Activated CD4-positive, alpha-beta T cell treated with anti-CD3 and anti-CD28 coated beads, Interleukin-2, Interleukin-4, amounts not matched to agents 100 ng/mL and 50 ng/mL, durations not matched to agents 16 hours and 8 hours (primary cell): ENCODE results near the gene PCDHGA1.
"Not testable (repeated sequence)": the region's sequence is repeated elsewhere in the genome, so short reads cannot be mapped to it uniquely, and the experiment has no call there.

Experiments
- DNase-seq: peaks from one replicate; pipeline ENCODE4 v3.0.0-alpha.2; 2020; ENCODE audit warnings: low spot score

The PCDHGA1 gene

GRCh38 chr5:141409598-141410306 lies 79.4 kb downstream of the PCDHGA1 start:
- DNase-seq = no peak

DNA sequence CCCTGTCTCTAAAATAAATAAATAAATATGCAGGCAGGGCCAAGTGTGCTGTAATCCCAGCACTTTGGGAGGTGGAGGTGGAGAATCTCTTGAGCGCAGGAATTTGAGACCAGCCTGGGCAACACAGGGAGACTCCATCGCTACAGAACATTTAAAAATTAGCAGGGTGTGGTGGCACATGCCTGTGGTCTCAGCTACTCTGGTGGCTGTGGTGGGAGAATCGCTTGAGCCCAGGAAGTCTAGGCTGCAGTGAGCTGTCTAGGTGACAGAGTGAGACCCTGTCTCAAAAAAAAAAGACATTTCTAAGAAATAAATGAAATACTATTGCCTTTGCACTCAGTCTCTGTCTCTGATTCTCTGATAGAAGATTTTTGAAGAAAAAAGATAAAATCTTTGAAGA lies 81.3 kb downstream of the PCDHGA1 start:
- no peak for DNase-seq

DNA sequence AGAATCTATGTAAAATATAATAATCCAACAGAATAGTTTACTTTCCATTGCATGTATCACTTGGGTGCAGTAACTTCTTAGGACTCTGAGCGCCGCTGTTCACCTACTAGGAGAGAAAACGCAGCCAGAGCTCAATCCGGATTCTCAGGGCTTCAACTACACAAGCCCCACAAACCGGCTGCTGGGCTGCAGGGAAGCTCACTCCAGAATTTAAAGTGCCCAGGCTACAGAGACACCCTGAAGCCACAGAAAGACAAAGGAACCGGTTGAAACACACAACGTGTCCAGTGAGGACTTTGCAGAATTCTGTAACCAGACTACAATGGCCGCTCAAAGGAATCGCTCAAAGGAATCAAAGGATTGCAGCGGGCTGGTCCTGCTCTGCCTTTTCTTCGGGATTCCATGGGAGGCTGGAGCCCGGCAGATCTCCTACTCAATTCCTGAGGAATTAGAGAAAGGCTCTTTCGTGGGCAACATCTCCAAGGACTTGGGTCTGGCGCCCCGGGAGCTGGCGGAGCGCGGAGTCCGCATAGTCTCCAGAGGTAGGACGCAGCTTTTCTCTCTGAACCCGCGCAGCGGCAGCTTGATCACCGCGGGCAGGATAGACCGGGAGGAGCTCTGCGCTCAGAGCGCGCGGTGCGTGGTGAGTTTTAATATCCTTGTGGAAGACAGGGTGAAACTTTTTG lies 82.7 kb downstream of the PCDHGA1 start, which contains the start of gene PCDHGA10:
TSS of gene PCDHGA10 (plus strand) at position 134 of the 686 bp plus-strand sequence. CDS start at position 323, 189 bp downstream.
- DNase-seq = peak; percentile 57

DNA sequence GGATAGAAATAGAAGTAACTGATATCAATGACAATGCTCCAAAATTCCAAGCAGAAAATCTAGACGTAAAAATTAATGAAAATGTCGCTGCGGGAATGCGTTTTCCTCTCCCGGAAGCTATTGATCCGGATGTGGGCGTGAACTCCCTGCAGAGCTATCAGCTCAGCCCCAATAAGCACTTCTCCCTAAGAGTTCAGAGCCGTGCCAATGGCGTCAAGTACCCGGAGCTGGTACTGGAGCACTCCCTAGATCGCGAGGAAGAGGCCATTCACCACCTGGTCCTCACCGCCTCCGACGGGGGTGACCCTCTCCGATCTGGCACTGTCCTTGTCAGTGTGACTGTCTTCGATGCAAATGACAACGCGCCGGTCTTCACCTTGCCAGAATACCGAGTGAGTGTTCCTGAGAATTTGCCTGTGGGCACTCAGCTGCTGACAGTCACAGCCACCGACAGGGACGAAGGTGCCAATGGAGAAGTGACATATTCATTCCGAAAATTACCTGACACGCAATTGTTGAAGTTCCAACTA lies 83.3 kb downstream of the PCDHGA1 start:
- DNase-seq = no peak

GRCh38 chr5:141414548-141415274 lies 84.4 kb downstream of the PCDHGA1 start:
- DNase-seq = not testable (repeated sequence)

DNA sequence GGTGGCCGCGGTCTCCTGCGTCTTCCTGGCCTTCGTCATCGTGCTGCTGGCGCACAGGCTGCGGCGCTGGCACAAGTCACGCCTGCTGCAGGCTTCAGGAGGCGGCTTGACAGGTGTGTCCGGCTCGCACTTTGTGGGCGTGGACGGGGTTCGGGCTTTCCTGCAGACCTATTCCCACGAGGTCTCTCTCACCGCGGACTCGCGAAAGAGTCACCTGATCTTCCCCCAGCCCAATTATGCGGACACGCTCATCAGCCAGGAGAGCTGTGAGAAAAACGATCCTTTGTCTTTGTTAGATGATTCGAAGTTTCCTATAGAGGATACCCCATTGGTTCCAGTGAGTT lies 84.9 kb downstream of the PCDHGA1 start:
- not testable (repeated sequence) for DNase-seq

GRCh38 chr5:141417494-141418172 lies 87.3 kb downstream of the PCDHGA1 start, which contains the start of gene PCDHGB7:
TSS of gene PCDHGB7 (plus strand) at chr5:141417677. CDS start at chr5:141417860, 183 bp downstream.
- peak; percentile 53 for DNase-seq

DNA sequence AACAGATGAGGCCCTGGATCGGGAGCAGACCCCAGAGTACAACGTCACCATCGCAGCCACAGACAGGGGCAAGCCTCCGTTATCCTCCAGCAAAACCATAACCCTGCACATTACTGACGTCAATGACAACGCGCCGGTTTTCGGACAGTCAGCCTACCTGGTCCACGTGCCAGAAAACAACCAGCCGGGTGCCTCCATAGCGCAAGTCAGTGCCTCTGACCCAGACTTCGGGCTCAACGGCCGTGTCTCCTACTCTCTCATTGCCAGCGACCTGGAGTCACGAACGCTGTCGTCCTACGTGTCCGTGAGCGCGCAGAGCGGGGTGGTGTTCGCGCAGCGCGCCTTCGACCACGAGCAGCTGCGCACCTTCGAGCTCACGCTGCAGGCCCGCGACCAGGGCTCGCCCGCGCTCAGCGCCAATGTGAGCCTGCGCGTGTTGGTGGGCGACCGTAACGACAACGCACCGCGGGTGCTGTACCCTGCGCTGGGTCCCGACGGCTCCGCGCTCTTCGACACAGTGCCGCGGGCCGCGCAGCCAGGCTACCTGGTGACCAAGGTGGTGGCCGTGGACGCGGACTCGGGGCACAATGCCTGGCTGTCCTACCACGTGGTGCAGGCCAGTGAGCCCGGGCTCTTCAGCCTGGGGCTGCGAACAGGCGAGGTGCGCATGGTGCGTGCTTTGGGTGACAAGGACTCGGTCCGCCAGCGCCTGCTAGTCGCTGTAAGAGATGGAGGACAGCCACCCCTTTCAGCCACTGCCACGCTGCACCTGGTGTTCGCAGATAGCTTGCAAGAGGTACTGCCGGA lies 89.0 kb downstream of the PCDHGA1 start:
- no peak for DNase-seq

DNA sequence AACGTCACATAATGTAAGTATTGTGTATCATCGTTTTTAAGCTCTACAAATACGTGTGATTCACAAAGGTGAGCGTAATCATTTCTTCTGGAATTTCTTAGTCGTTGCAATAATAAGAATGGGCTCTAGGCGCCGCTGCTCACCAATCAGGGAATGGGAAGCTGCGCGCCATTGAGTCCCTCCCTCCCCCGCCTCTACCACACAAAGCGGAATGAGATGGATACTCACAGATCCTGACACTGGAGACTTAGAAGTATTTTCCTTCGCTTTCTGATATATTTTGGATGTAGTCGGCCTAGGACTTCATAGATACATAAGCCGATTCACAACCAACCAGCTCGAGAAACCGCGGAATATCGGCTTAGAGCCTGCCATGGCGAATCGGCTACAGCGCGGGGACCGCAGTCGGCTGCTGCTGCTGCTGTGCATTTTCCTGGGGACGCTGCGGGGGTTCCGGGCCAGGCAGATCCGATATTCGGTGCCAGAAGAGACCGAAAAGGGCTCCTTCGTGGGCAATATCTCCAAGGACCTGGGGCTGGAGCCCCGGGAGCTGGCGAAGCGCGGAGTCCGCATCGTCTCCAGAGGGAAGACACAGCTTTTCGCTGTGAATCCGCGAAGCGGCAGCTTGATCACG lies 90.7 kb downstream of the PCDHGA1 start, which contains the start of gene PCDHGA11:
TSS of gene PCDHGA11 (plus strand) at position 197 of the 634 bp plus-strand sequence. CDS start at position 374, 177 bp downstream.
- DNase-seq = peak; percentile 51

DNA sequence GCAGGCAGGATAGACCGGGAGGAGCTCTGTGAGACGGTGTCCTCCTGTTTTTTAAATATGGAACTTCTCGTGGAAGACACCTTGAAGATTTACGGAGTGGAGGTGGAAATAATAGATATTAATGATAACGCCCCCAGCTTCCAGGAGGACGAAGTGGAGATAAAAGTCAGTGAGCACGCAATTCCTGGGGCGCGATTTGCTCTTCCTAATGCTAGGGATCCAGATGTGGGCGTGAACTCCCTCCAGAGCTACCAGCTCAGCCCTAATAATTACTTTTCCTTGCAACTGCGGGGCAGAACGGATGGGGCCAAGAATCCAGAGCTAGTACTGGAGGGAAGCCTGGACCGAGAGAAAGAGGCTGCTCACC lies 91.2 kb downstream of the PCDHGA1 start:
- no peak for DNase-seq

DNA sequence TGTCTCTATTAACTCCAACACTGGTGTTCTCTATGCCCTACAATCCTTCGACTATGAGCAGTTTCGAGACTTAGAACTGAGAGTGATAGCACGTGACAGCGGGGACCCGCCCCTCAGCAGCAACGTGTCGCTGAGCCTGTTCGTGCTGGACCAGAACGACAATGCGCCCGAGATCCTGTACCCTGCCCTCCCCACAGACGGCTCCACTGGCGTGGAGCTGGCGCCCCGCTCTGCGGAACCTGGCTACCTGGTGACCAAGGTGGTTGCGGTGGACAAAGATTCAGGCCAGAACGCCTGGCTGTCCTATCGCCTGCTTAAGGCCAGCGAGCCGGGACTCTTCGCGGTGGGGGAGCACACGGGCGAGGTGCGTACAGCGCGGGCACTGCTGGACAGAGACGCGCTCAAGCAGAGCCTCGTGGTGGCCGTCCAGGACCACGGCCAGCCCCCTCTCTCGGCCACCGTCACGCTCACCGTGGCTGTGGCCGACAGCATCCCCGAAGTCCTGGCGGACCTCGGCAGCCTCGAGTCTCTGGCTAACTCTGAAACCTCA lies 92.5 kb downstream of the PCDHGA1 start:
- no peak for DNase-seq

- no peak for DNase-seq
These were observed 97.6 kb downstream of the PCDHGA1 start for GRCh38 chr5:141427783-141428426.

- peak; percentile 41 for DNase-seq
These were observed 100.2 kb downstream of the PCDHGA1 start, which contains the start of gene PCDHGA12 for GRCh38 chr5:141430332-141431113. TSS of gene PCDHGA12 (plus strand) at chr5:141430507. CDS start at chr5:141430760, 253 bp downstream.

GRCh38 chr5:141431286-141431685 lies 101.0 kb downstream of the PCDHGA1 start:
- no peak for DNase-seq

DNA sequence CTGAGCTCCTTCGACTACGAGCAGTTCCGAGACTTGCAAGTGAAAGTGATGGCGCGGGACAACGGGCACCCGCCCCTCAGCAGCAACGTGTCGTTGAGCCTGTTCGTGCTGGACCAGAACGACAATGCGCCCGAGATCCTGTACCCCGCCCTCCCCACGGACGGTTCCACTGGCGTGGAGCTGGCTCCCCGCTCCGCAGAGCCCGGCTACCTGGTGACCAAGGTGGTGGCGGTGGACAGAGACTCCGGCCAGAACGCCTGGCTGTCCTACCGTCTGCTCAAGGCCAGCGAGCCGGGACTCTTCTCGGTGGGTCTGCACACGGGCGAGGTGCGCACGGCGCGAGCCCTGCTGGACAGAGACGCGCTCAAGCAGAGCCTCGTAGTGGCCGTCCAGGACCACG lies 102.0 kb downstream of the PCDHGA1 start:
- not testable (repeated sequence) for DNase-seq

- DNase-seq = not testable (repeated sequence)
These were observed 102.4 kb downstream of the PCDHGA1 start for GRCh38 chr5:141432726-141433125.

- DNase-seq = no peak
These were observed 103.7 kb downstream of the PCDHGA1 start for GRCh38 chr5:141434006-141434405.

DNA sequence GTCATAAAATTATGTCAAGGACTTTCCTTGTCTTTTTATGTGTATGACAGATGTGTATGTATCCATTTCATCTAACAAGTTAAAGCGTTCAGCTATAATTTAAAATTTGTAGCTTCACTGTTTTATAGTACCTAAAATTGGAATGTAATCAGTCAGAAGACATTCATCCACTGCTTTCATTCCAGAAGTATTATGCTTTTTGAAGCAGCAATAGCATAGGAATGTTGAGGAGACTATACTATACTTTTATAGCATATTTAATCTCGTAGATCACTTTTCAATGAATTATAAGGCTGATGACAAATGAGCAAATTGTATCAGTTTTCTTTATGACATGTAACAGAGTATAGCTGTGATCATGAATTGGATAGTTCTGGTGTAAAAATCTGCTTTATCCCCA lies 106.9 kb downstream of the PCDHGA1 start:
- no peak for DNase-seq
